ENCODE measurements around the gene TEAD1.

Gene TEAD1

GRCh38 chr11:12846786-12847615 is 172.8 kb downstream of the TEAD1 start:
- no peak for TF ChIP-seq REST (IDR thresholded peaks at IDR 0.05; ENCODE audit: insufficient read depth in 1 of 2, low read depth in 2 of 2, low read length in 2 of 2)
- no peak for TF ChIP-seq TAF1 (IDR thresholded peaks at IDR 0.05; ENCODE audit: borderline replicate concordance, insufficient read depth, low read length)
- TF ChIP-seq FOXP2 (optimal IDR thresholded peaks at IDR 0.05; ENCODE audit: borderline replicate concordance, extremely low read depth, extremely low read length, insufficient read depth), result no peak
- no peak for TF ChIP-seq POLR2AphosphoS5 (IDR thresholded peaks at IDR 0.05; ENCODE audit: low read depth, low read length)
- no peak for TF ChIP-seq SIN3A (IDR thresholded peaks at IDR 0.05; ENCODE audit: borderline replicate concordance, insufficient read depth, low read length)

- TF ChIP-seq TAF1 (IDR thresholded peaks at IDR 0.05; ENCODE audit: borderline replicate concordance, insufficient read depth, low read length) (no peak), FOXP2 (optimal IDR thresholded peaks at IDR 0.05; ENCODE audit: borderline replicate concordance, extremely low read depth, extremely low read length, insufficient read depth) (no peak), SIN3A (IDR thresholded peaks at IDR 0.05; ENCODE audit: borderline replicate concordance, insufficient read depth, low read length) (no peak), POLR2AphosphoS5 (IDR thresholded peaks at IDR 0.05; ENCODE audit: low read depth, low read length) (no peak)
These were observed 174.2 kb downstream of the TEAD1 start for GRCh38 chr11:12848413-12848812.

- TF ChIP-seq REST (IDR thresholded peaks at IDR 0.05; ENCODE audit: insufficient read depth in 1 of 2, low read depth in 2 of 2, low read length in 2 of 2) (no peak), FOXP2 (optimal IDR thresholded peaks at IDR 0.05; ENCODE audit: borderline replicate concordance, extremely low read depth, extremely low read length, insufficient read depth) (no peak), POLR2AphosphoS5 (IDR thresholded peaks at IDR 0.05; ENCODE audit: low read depth, low read length) (no peak), SIN3A (IDR thresholded peaks at IDR 0.05; ENCODE audit: borderline replicate concordance, insufficient read depth, low read length) (no peak), TAF1 (IDR thresholded peaks at IDR 0.05; ENCODE audit: borderline replicate concordance, insufficient read depth, low read length) (no peak)
These were observed 179.1 kb downstream of the TEAD1 start for GRCh38 chr11:12853325-12853651.

- TF ChIP-seq REST (IDR thresholded peaks at IDR 0.05; ENCODE audit: insufficient read depth in 1 of 2, low read depth in 2 of 2, low read length in 2 of 2) (no peak), TAF1 (IDR thresholded peaks at IDR 0.05; ENCODE audit: borderline replicate concordance, insufficient read depth, low read length) (no peak), POLR2AphosphoS5 (IDR thresholded peaks at IDR 0.05; ENCODE audit: low read depth, low read length) (no peak), SIN3A (IDR thresholded peaks at IDR 0.05; ENCODE audit: borderline replicate concordance, insufficient read depth, low read length) (no peak), FOXP2 (optimal IDR thresholded peaks at IDR 0.05; ENCODE audit: borderline replicate concordance, extremely low read depth, extremely low read length, insufficient read depth) (no peak)
These were observed 179.6 kb downstream of the TEAD1 start for GRCh38 chr11:12853652-12854296.

GRCh38 chr11:12854297-12854661 is 180.1 kb downstream of the TEAD1 start:
- TF ChIP-seq FOXP2 (optimal IDR thresholded peaks at IDR 0.05; ENCODE audit: borderline replicate concordance, extremely low read depth, extremely low read length, insufficient read depth) (no peak), REST (IDR thresholded peaks at IDR 0.05; ENCODE audit: insufficient read depth in 1 of 2, low read depth in 2 of 2, low read length in 2 of 2) (no peak), TAF1 (IDR thresholded peaks at IDR 0.05; ENCODE audit: borderline replicate concordance, insufficient read depth, low read length) (no peak), SIN3A (IDR thresholded peaks at IDR 0.05; ENCODE audit: borderline replicate concordance, insufficient read depth, low read length) (no peak), POLR2AphosphoS5 (IDR thresholded peaks at IDR 0.05; ENCODE audit: low read depth, low read length) (no peak)
